Keratinocyte (primary cell): ENCODE data around the gene CFC1.
"Not testable (repeated sequence)": the region's sequence is repeated elsewhere in the genome, so short reads cannot be mapped to it uniquely, and the experiment has no call there.

Source experiments
- CTCF ChIP-seq, 3 experiments: IDR thresholded peaks in 1 of 3; conservative IDR thresholded peaks in 1 of 3; optimal IDR thresholded peaks in 1 of 3; 2 replicates in 2 of 3; 3 replicates in 1 of 3; pipeline versions ENCODE3 to v1.5.1; 2011; ENCODE audit warnings: low read length in 3 of 3, mild to moderate bottlenecking in 3 of 3, moderate library complexity in 2 of 3, control low read depth in 1 of 3, inconsistent platforms in 1 of 3; ENCODE audit not compliant: insufficient read depth in 2 of 3; ENCODE audit errors: extremely low read depth in 1 of 3
- EZH2 ChIP-seq: IDR thresholded peaks from one replicate; pipeline ENCODE4 v1.6.1; 2012; ENCODE audit warnings: inconsistent platforms, mild to moderate bottlenecking, low read length, moderate library complexity

GRCh38 chr2:130543785-130544528 lies 55.4 kb downstream of the CFC1 start:
- TF ChIP-seq CTCF (optimal IDR thresholded peaks at IDR 0.05 in 1 of 3, IDR thresholded peaks at IDR 0.05 in 1 of 3, conservative IDR thresholded peaks at IDR 0.05 in 1 of 3; ENCODE audit: extremely low read depth in 1 of 3, insufficient read depth in 2 of 3, low read length in 3 of 3); EZH2: not testable (repeated sequence)
